Measurements from ENCODE around the gene TACC3. TPM values are rescaled to one million over a fixed set of nuclear protein-coding genes. Genes with fewer than 3 reads are reported as not detected.

TACC3 gene
- total RNA-seq, 1 donor from 2014 or later = 15.0 TPM

GRCh38 chr4:1739358-1739757 is 18.0 kb downstream of the TACC3 start:
- Histone ChIP-seq H3K4me1 (ENCODE audit: insufficient read depth, low read length) (no peaks in the 10 kb centered on the region), H3K9me3 (ENCODE audit: insufficient read depth, low read depth, low read length) (peaks cover 19% of the 10 kb centered on the region), H3K79me2 (ENCODE audit: insufficient read depth, low read length) (peaks cover 7% of the 10 kb centered on the region), H3K4me2 (ENCODE audit: low read length) (no peak overlapping the region), H2AFZ (ENCODE audit: low read depth, low read length) (no peak overlapping the region), H3K36me3 (ENCODE audit: insufficient read depth, low read length) (peaks cover 15% of the 10 kb centered on the region), H4K20me1 (ENCODE audit: insufficient read depth, low read length) (no peaks in the 10 kb centered on the region), H3K9ac (ENCODE audit: low read length) (no peak overlapping the region), H3K27ac (ENCODE audit: low read depth, low read length) (no peak overlapping the region), H3K4me3 (ENCODE audit: insufficient read depth, low read depth, low read length) (no peak overlapping the region), H3K27me3 (ENCODE audit: insufficient read depth, low read length) (no peaks in the 10 kb centered on the region)
- TF ChIP-seq, protein P1, sequence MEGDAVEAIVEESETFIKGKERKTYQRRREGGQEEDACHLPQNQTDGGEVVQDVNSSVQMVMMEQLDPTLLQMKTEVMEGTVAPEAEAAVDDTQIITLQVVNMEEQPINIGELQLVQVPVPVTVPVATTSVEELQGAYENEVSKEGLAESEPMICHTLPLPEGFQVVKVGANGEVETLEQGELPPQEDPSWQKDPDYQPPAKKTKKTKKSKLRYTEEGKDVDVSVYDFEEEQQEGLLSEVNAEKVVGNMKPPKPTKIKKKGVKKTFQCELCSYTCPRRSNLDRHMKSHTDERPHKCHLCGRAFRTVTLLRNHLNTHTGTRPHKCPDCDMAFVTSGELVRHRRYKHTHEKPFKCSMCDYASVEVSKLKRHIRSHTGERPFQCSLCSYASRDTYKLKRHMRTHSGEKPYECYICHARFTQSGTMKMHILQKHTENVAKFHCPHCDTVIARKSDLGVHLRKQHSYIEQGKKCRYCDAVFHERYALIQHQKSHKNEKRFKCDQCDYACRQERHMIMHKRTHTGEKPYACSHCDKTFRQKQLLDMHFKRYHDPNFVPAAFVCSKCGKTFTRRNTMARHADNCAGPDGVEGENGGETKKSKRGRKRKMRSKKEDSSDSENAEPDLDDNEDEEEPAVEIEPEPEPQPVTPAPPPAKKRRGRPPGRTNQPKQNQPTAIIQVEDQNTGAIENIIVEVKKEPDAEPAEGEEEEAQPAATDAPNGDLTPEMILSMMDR (IDR thresholded peaks at IDR 0.05; ENCODE audit: insufficient read depth, low read depth, low read length) = no peak
- no peak for TF ChIP-seq EZH2 (IDR thresholded peaks at IDR 0.05; ENCODE audit: insufficient read depth, low read length)
- H3K27ac Mint-ChIP-seq (ENCODE audit: unreplicated experiment) = no peak overlapping the region
- no peak overlapping the region for H3K4me3 Mint-ChIP-seq (ENCODE audit: unreplicated experiment)
- no peak for FAIRE-seq
- H3K36me3 Mint-ChIP-seq (ENCODE audit: low read depth, unreplicated experiment) = peaks cover 36% of the 10 kb centered on the region
- H3K4me1 Mint-ChIP-seq (ENCODE audit: low read depth, unreplicated experiment) = no peaks in the 10 kb centered on the region
- H3K9me3 Mint-ChIP-seq (ENCODE audit: unreplicated experiment) = peaks cover 13% of the 10 kb centered on the region
- no peak for DNase-seq (ENCODE audit: low read depth)
- no peaks in the 10 kb centered on the region for H3K27me3 Mint-ChIP-seq (ENCODE audit: low read depth, unreplicated experiment)

DNA sequence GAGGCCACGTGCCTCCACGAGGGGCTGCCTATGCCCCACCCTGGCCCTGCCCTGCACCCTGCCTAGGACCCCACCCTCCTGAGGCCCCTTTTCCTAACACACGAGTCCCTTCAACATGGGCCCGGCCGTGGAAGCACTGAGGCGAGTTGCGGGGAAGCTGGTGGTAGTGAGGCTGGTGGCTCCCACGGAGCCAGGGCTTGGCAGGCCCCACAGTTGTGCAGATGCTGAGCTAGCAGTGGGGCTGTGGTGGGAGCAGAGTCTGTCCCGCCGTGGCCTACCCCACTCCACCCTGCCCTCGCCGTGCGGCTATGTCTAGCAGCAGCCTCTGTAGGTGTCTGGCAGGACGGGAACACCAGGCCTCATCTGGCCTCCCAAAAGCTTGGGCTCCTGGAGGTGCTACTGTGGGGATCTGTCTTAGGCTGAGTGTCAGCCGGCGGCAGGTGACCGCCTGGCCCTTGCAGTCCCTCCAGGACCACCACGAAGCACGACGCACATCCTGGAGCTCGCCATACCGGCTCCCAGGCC is 18.8 kb downstream of the TACC3 start:
- Mint-ChIP-seq H3K27me3 (ENCODE audit: low read depth, unreplicated experiment) (no peaks in the 10 kb centered on the region), H3K27ac (ENCODE audit: unreplicated experiment) (no peak overlapping the region), H3K36me3 (ENCODE audit: low read depth, unreplicated experiment) (peaks cover 34% of the 10 kb centered on the region), H3K9me3 (ENCODE audit: unreplicated experiment) (peaks cover 13% of the 10 kb centered on the region), H3K4me3 (ENCODE audit: unreplicated experiment) (no peak overlapping the region), H3K4me1 (ENCODE audit: low read depth, unreplicated experiment) (no peaks in the 10 kb centered on the region)
- no peaks in the 10 kb centered on the region for H3K4me1 ChIP-seq (ENCODE audit: insufficient read depth, low read length)
- H3K4me3 ChIP-seq (ENCODE audit: insufficient read depth, low read depth, low read length) = no peak overlapping the region
- no peak overlapping the region for H3K4me2 ChIP-seq (ENCODE audit: low read length)
- TF ChIP-seq, protein P1 (IDR thresholded peaks at IDR 0.05; ENCODE audit: insufficient read depth, low read depth, low read length) = no peak
- TF ChIP-seq EZH2 (IDR thresholded peaks at IDR 0.05; ENCODE audit: insufficient read depth, low read length) = no peak
- H3K27ac ChIP-seq (ENCODE audit: low read depth, low read length) = no peak overlapping the region
- H3K79me2 ChIP-seq (ENCODE audit: insufficient read depth, low read length) = peaks cover 5% of the 10 kb centered on the region
- no peak overlapping the region for H3K9ac ChIP-seq (ENCODE audit: low read length)
- H2AFZ ChIP-seq (ENCODE audit: low read depth, low read length) = no peak overlapping the region
- FAIRE-seq = no peak
- H4K20me1 ChIP-seq (ENCODE audit: insufficient read depth, low read length) = no peaks in the 10 kb centered on the region
- peaks cover 19% of the 10 kb centered on the region for H3K9me3 ChIP-seq (ENCODE audit: insufficient read depth, low read depth, low read length)
- peaks cover 12% of the 10 kb centered on the region for H3K36me3 ChIP-seq (ENCODE audit: insufficient read depth, low read length)
- DNase-seq (ENCODE audit: low read depth) = no peak
- H3K27me3 ChIP-seq (ENCODE audit: insufficient read depth, low read length) = no peaks in the 10 kb centered on the region

GRCh38 chr4:1741208-1741607 is 19.9 kb downstream of the TACC3 start:
- no peaks in the 10 kb centered on the region for H3K4me1 ChIP-seq (ENCODE audit: insufficient read depth, low read length)
- no peak for TF ChIP-seq EZH2 (IDR thresholded peaks at IDR 0.05; ENCODE audit: insufficient read depth, low read length)
- TF ChIP-seq, protein P1 (IDR thresholded peaks at IDR 0.05; ENCODE audit: insufficient read depth, low read depth, low read length) = no peak
- Mint-ChIP-seq H3K9me3 (ENCODE audit: unreplicated experiment) (peaks cover 13% of the 10 kb centered on the region), H3K36me3 (ENCODE audit: low read depth, unreplicated experiment) (peaks cover 34% of the 10 kb centered on the region), H3K27me3 (ENCODE audit: low read depth, unreplicated experiment) (no peaks in the 10 kb centered on the region), H3K27ac (ENCODE audit: unreplicated experiment) (no peak overlapping the region), H3K4me1 (ENCODE audit: low read depth, unreplicated experiment) (no peaks in the 10 kb centered on the region), H3K4me3 (ENCODE audit: unreplicated experiment) (no peak overlapping the region)
- no peak overlapping the region for H3K27ac ChIP-seq (ENCODE audit: low read depth, low read length)
- no peak overlapping the region for H3K4me3 ChIP-seq (ENCODE audit: insufficient read depth, low read depth, low read length)
- no peak for FAIRE-seq
- DNase-seq (ENCODE audit: low read depth) = no peak
- H4K20me1 ChIP-seq (ENCODE audit: insufficient read depth, low read length) = peaks cover 5% of the 10 kb centered on the region
- no peak overlapping the region for H3K4me2 ChIP-seq (ENCODE audit: low read length)
- no peaks in the 10 kb centered on the region for H3K79me2 ChIP-seq (ENCODE audit: insufficient read depth, low read length)
- no peaks in the 10 kb centered on the region for H3K27me3 ChIP-seq (ENCODE audit: insufficient read depth, low read length)
- peaks cover 12% of the 10 kb centered on the region for H3K36me3 ChIP-seq (ENCODE audit: insufficient read depth, low read length)
- H3K9me3 ChIP-seq (ENCODE audit: insufficient read depth, low read depth, low read length) = peaks cover 19% of the 10 kb centered on the region
- no peak overlapping the region for H3K9ac ChIP-seq (ENCODE audit: low read length)
- no peak overlapping the region for H2AFZ ChIP-seq (ENCODE audit: low read depth, low read length)

Data from astrocyte (in vitro differentiated cells and primary cell).